GM21619 (cell line): ENCODE results near the gene GNL3.
"Not testable (repeated sequence)": the region's sequence is repeated elsewhere in the genome, so short reads cannot be mapped to it uniquely, and the experiment has no call there.

Source experiments
- ATAC-seq: cut with Tn5 transposase; IDR thresholded peaks from one replicate; pipeline ENCODE4 v1.9.1; 2021; ENCODE audit not compliant: unreplicated experiment

GNL3 gene

DNA sequence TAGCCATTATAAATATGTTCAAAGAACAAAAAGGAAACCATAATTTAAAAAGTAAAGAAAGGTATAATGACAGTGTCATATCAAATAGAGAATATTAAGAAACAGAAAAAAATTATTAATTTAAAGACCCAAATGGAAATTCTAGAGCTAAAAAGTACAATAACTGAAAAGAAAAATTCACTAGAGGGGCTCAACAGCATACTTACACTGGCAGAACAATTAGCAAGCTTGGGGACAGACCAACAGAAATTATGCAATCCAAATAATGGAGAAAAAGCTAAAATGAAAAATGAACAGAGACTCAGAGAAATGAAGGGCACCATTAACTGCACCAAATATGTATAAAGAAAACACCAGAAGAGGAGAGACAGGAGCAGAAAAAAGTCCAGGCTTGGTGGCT lies 33.8 kb downstream of the GNL3 start:
- no peak for ATAC-seq

DNA sequence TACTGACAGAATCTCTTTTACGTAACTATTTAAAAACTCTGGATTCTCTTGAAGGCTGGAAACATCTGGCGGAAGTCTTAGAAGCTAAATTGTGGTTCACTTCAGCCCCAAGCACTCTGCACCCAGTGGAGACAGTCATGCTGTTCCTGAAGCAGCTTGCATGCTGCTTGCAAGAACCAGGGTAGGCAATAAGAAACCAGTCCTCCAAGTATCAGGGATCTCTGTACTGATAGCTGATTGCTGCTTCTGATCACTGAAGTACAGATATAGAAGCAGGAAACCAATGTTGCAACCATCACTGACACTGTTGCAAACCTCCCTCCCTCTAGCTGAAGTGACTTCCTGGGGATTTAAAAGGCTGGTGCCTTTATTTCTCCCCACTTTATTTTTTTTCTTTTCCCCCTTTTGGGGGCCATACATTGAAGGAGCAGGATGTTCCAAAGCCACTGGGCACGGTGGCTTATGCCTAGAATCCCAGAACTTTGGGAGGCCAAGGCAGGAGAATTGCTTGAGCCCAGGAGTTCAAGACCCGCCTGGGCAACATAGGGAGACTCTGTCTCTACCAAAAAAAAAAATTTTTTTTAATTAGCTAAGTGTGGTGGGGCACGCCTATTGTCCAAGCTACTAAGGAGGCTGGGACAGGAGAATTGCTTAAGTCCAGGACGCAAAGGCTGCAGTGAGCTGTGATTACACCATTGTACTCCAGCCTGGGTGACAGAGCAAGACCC lies 35.3 kb downstream of the GNL3 start:
- ATAC-seq: no peak

DNA sequence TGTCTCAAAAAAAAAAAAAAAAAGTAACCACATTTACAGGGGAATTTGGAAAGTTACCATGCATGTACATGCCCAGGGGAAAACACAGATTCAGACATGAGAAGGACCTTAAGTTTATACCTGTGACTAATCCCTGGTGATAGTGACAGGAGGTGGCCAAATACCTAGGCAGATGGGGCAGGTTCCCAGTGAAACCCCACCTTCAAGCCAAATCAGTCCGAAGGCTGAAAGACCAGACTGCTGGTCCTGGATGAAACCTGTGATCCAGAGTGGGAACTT lies 35.8 kb downstream of the GNL3 start:
- no peak for ATAC-seq

DNA sequence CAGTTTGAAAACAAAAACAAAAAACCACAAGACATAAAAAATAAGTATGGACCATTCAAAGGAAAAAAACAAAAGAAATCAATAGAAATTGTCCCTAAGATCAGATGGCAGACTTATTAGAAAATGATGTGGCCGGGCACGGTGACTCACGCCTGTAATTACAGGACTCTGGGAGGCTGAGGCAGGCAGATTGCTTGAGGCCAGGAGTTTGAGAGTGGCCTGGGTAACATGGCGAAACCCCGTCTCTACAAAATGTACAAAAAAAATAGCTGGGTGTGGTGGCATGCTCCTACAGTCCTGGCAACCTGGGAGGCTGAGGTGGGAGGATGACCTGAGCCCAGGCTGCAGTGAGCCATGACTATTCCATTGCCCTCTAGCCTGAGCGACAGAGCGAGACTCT lies 36.7 kb downstream of the GNL3 start:
- ATAC-seq: no peak

DNA sequence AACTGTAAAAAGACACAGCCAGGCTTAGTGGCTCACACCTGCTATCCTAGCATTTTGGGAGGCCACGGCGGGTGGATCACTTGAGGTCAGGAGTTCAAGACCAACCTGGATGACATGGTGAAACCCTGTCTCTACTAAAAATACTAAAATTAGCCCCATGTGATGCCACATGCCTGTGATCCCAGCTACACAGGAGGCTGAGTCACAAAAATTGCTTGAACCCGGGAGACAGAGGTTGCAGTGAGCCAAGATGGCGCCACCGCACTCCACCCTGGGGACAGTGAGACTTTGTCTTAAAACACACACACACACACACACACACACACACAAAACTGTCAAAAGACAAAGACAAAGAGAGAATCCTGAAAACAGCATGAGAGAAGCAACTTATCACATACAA lies 38.1 kb downstream of the GNL3 start:
- ATAC-seq: no peak

DNA sequence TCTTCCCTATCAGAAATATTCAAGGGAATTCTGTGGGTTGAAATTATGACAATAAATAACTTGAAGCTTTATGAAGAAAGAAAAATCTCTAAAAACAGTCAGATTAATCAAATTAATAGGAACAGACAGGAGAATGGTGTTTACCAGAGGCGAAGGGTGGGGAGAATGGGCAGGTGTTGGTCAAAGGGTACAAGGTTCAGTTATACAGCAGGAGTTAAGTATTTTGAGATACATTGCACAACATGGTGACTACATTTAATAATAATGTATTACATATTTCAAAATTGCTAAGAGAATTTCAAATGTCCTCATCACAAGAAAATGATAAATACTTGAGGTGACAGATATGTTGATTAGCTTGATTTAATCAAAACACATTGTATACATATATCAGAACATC lies 38.7 kb downstream of the GNL3 start:
- no peak for ATAC-seq

DNA sequence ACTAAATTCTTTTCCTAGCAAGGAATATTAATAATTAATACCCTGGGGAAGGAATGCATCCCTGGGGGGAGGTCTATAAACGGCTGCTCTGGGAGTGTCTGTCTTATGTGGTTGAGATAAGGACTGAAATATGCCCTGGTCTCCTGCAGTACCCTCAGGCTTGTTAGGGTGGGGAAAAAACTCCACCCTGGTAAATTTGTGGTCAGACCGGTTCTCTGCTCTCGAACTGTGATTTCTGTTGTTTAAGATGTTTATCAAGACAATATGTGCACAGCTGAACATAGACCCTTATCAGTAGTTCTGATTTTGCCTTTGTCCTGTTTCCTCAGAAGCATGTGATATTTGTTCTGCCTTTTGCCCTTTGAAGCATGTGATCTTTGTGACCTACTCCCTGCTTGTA lies 42.9 kb downstream of the GNL3 start:
- not testable (repeated sequence) for ATAC-seq

DNA sequence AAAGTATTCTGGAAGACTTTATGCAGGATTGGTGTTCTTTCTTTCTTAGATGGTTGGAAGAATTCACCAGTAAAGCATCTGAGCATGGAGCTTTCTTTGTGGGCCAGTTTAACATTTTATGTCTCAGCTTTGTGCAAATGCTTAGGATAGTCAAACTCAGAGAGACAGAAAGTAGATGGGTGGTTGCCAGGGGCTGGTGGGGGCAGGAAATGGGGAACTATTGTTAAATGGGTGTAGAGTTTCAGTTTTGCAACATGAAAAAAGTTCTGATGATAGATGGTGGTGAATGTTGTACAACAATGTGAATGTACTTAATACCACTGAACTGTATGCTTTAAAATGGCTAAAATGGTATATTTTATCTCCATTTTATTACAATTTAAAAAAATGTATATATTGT lies 44.8 kb downstream of the GNL3 start:
- ATAC-seq: no peak

DNA sequence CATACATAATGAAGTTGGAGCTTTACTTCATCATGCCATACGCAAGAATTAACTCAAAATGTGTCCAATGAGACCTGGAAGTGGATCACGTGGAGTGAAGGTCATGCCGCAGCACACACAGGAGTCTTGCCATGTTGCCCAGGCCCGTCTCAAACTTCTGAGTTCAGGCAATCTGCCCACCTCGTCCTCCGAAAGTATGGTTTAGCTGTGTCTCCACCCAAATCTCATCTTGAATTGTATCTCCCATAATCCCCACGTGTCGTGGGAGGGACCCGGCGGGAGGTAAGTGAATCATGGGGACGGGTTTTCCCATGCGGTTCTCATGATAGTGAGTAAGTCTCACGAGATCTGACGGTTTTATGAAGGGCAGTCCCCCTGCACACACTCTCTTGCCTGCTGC lies 45.8 kb downstream of the GNL3 start:
- ATAC-seq: no peak

DNA sequence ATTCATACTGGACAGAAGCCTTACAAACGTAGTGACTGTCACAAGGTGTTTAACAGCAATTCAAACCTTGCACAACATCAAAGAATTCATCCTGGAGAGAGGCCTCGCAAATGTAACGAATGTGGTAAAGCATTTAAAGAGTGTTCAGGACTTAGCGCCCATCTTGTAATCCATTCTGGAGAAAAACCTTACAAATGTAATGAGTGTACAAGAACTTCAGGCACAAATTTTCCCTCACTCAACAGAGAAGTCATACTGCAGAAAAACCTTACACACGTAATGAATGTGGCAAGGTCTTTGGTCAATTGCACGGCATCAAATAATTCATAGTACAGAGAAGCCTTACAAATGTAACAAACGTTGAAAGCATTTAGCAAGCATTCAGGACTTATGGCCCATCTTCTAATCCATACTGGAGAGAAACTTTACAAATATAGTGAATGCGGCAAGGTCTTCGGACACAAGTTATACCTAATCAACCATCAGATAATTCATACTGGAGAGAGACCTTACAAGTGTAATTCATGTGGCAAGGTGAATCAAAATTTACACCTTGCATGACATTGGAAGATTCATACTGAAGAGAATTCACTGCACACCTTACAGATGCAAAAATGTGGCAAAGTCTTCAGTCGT lies 47.5 kb downstream of the GNL3 start:
- ATAC-seq: no peak

DNA sequence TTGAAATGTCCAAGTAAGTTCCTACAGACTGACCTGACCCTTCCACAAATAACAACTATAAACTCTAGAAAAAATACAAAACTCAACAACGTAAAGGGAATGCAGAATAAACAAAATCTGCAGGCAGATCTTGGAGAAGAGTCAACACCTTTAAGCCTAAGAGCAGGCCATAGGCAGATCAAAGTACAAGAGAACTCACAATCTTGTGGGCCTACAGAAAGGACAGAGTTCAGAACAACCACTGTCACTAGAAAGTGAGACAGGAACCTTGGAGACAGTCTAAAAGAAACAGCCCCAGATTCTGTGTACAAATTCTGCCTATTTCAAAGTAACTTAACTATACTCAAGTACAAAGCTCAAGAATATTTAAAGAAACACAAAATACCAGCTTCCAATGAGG lies 53.9 kb downstream of the GNL3 start:
- ATAC-seq: no peak

DNA sequence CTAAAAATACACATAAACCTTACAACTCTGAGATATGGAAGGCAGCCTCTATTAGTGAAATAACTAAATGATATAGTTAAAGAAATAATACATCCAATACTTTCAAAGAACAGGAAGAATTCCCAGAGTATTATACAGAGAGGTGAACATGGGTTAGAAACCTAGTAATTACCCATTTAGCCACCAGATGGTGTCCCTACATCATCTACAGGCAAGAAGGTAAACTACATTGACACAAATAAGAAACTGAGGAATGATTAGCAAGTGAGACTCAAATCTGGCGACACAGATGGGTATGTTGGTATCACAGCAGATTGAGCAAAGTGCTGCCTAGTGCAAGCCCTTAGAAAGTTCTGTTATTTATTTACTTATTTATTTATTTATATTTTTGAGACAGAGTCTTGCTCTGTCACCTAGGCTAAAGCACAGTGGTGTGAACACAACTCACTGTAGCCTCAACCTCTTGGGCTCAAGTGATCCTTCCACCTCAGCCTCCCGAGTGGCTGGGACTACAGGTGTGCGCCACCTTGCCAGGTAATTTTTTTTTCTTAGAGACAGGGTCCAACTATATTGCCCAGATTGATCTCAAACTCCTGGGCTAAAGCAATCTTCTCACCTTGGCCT lies 56.7 kb downstream of the GNL3 start:
- ATAC-seq: no peak

DNA sequence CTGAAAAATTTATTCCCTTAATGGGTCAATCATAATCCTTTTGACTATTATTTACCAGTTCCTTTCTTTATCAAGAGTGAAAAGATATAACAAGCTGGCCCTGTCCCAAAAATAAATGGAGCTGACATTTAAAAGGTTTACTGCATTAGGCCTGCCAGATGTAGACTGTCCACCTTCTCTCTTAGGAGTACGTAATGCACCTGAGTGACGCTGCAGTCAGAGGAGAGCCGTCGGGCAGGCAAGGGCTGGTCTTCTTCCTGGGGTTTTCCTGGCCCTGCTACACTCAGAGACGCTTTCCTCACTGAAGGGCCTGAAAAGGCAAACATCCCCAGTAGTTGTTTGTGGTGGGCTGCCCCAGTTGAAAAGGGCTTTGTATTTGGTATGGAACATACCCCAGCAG lies 57.3 kb downstream of the GNL3 start:
- no peak for ATAC-seq

DNA sequence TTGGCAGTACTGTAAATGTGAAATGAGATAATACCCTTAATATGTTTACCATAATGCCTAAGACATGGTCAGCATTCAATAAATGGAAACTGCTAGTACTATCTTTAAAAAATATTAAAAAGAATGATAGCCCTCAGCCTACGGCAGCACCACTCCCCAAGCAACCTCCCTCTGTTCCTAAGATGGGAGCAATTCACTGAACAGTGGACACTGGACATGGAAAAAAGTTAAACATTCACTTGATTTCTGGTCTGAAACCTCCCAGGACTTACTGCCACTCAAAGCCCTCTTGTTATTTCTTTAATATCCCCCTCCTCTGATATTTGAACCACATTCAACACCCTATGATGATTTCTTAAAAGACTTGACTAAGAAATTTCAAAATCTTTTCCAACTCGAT lies 57.9 kb downstream of the GNL3 start:
- ATAC-seq: no peak
